Stimulated activated CD8-positive, alpha-beta memory T cell treated with anti-CD3 and anti-CD28 coated beads, Interleukin-4, amount 100 ng/mL, for 1 hour (primary cell): ENCODE measurements around the gene CROCC.

ENCODE experiments used
- DNase-seq, 2 donors: peaks; one replicate each; pipeline ENCODE4 v3.0.0-alpha.2; 2020; ENCODE audit warnings: low read depth in 2 of 2, low spot score in 1 of 2

CROCC gene

DNA sequence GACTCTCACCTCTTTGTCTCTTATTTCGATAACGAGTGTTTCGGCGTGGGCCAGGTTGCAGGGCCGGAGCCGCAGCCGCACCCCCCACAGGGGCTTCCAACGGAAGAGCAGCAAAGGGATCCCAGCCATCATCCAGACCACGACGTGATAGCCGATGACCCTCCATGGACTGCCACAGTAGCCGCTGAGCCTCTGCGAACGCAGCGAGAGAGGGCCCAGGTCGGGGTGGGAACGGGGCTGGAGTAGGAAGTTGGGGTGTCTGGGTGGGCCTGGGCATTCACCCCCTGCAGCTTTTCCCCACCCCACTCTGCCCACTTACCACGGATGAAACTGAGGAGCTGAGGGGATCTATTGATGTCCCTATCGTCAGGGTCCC is 83.6 kb downstream of the CROCC start:
- DNase-seq = no peak

DNA sequence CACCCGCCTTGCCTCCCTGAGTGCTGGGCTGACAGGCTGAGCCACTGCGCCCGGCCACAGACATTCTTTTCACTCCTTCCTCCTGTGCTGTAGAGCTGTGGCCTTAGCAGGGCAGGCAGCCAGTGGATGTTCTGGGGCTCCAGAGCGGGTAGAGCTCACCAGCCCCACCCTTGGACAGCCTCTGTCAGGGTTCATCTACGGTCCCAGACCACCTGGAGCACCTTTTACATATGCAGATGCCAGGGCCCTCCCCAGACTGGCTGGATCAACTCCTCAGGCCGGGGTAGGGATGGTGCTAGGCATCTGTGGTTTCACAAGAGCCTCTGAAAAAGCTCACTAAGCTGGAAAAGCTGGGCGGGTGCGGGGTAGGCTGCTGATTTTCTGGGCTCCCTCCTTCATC is 85.4 kb downstream of the CROCC start:
- DNase-seq = no peak

DNA sequence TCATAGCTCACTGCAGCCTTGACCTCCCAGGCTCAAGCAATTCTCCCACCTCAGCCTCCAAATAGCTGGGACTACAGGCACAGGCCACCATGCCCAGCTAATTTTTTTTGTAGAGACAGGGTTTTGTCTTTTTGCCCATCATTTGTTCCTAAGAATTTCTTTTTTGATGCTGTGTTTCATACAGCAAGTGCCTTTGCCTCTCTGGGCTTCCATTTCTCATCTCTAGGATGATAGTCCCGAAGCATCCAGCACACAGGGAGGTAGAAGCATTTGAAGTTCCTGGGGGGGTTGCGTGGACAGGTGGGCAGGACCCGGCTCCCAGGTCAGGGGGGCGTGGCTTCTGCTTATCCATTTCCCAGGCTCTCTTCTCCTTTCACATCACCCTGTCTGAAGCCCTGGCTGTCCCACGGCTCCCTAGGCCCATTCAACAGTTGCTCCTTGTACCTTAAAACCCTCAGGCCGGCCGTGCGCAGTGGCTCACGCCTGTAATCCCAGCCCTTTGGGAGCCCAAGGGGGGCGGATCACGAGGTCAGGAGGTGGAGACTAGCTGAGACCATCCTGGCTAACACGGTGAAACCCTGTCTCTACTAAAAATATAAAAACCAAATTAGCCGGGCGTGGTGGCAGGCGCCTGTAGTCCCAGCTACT is 86.6 kb downstream of the CROCC start:
- no peak for DNase-seq

DNA sequence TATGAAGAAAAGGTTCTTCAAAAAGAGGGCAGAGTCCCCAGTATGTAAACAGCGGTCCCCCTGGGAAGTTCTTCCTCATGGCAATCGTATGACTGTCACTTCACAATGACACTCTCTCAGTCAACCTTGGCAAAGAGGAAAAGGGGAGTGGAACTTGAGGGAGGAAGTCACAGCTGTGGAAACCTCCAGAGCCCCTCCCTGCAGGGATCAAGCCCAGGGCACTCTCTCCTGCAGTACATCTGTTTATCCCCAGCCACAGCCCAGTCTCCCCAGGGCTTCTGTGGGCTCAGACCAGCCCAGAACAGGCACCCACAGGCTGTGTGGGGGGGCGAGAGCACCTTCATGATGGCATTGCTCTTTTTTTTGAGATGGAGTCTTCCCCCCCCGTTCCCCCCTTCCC is 88.0 kb downstream of the CROCC start:
- no peak for DNase-seq

DNA sequence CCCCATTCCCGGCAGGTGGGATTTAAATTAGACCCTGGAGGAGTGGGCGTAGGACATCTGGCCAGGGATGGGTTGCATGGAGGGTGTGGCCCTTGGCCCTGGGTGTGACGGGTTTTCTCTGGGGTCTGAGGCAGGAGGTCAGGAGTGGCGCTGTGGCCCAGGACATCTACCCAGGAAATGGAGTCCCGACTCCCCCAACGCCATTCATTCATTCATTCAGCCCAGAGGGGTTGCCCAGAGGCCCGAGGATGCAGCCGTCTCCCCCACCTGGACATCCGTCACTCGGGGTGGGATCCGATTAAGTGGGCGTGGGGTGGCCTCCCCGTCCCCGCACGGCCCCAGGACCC is 89.3 kb downstream of the CROCC start:
- no peak for DNase-seq

DNA sequence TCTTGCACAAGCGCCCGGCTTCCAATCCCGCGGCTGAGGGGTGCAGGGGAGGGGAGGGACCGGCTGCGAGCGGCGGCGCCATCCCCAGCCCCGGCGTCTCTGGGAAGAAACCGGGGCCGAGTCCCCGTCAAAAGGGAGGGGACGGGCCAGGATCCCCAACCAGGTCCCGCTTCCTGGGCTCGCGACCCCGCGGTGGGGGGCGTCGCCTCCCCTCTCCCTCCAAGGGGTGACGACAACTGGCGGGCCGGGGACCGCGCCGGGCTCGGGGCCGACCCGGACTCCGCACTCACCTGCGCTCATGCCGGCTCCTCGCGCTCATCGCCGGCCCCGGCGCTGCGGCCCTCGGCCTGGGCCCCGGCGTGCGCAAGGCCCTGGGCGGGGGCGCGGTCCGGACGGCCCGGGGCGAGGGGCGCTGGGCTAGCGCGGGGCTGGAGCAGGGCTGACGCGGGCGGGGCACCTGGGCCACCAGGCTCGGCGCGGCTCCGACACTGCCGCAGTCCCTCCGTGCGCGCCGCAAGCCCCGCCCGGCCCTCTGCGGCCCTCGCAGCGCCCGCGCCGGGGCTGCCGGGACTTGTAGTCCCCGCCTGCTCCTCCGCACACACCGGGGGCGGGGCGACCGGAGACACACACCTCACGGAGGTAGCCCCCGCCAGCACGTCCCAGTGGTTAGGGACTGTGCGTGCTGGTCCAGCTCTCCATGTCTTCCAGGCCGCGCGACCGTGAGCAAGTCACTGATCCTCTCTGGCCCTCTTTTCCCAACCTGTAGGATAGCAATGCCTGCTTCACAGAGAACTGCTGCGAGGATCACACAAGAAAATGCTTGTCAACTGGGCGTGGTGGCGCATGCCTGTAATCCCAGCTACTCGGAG is 89.9 kb downstream of the CROCC start, which contains the start of gene ATP13A2:
Gene ATP13A2 (minus strand): TSS at position 490 of the 869 bp plus-strand sequence. CDS start 190 bp downstream, at position 300.
- DNase-seq = peak; percentile 44 to 64

DNA sequence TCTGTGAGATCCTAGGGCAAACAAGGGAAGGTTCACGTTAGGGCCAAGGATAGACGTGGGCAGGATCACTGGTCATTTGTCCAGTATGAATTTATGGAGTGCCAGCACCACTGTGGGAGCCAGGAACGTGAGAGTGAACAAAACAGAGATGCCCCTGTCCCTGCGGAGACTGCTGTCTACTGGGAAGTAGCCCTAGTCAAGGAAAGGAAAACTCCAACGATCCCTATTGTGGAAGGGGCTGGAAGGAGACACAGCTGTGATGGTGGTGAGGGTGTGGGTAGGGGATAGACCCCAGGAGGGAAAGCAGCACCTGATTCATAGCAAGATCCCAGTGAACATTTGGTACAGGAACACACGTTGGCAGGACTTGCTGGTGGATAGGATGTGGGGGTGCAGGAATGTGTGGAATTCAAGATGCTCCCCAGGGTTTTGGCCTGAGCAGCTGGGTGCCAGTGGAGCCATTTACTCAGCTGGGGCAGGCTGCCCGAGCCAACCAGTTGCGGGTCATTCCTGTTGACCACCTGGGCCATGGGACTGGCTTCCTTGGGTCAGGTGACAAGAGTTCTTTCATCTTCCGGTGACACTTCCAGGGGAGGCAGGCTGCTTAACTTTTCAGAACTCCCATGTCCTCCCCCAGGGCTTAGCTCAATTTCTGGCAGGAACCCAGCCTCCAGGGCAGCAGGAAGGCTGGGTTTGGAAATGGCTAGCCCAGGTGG is 91.2 kb downstream of the CROCC start:
- no peak for DNase-seq

DNA sequence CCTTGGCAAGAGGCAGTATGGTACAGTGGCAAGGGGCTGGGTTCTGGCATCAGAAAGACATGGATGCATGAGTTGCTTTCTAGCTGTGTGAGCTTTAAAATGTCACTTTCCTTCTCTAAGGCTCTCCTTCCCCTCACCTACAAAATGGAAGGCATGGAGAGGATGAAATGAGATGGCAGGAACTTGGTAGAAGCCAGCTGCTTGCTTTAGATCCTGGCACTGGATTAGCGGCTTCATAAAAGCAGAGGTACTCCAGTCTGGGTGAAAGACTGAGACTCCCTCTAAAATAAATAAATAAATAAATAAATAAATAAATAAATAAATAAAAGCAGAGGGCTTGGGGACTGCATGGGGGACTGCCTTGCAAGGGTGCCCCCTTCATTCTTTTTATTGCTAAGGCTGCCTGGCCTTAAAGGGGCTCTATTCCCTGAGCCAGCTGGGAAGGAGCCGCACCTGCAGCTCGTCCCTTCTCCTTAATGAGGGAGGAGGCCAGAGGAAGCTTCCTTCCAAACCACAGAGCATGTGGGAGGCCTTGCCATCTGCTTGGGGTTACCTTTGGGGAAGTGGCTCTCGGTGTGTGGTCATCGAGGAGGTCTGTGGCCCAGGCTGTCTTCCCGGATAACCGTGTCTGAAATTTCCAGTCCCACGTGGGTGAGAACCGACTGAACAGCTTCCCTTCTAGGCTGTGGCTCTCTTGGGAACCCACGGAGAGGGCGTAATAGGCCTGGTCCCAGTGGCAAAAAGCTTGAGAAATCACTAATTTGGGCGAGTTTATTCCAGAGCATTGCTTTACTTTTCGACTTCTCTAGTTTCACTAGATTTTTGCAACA is 92.0 kb downstream of the CROCC start:
- DNase-seq = no peak

DNA sequence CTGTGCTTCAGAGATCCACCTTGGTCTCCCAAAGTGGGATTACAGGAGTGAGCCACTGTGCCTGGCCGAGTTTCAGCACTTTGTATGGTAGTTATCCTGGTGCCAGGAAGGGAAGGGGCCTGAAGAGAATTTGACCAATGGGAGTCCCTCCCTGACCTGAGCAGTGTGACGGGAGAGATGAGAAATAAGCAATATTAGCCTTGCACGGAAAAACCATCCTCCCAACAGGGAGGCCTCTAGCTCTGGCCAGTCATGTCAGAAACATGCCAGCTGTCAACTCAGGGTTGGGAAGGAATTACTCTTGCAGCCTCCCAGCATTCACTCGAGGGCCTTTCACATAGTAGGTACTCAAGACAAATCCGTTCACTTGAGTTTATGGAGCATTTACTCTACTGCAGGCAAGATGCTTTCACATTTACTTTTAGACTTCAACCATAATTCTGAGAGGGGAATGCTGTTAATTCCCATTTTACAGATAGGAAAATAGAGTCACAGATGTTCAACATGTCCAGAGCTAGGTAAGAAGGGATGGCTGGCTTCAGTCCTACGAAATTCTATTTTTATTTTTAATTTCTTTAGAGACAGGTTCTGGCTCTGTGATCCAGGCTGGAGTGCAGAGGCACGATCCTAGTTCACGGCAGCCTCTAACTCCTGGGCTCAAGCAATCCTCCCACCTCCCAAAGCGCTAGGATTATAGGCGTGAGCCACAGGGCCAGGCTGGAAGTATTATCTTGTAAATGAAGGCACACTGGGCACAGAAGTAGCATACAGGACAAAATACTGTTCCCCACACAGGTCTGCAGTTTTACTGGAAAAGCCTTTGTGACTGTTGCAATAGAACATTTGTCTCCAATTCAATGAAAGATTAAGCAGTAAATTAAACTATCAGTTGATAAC is 93.2 kb downstream of the CROCC start:
- DNase-seq = no peak

DNA sequence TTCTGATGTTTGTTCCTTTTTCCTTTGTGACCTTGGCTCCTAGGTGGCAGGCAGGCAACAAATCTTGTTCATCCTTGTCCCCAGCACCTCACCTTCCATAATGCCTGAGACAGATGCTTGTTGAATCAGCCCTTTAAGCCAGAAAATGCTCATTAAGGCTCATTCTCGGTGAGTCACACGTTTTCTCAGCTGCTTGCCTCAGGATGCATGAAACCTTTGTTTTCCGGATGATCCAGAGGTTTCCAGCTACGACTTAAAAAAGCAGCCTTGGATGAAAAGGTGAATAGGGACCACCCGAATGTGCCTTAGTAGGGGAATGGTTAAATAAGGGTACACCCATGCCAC is 94.6 kb downstream of the CROCC start:
- DNase-seq = no peak

DNA sequence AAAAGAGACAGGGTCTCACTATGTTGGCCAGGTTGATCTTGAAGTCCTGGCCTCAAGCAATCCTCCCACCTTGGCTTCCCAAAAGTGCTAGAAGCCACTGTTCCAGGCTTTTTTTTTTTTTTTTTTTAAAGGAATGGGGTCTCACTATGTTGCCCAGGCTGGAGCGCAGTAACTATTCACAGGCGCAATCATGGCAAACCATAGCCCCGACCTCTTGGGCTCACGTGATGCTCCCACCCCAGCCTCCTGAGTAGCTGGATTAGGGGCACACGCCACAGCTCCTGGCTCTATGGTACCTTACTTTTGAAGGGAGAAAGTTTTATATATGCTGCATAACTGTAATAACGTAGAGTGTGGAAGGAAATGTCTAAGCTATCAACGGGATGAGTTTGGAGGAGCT is 95.7 kb downstream of the CROCC start:
- DNase-seq = no peak

DNA sequence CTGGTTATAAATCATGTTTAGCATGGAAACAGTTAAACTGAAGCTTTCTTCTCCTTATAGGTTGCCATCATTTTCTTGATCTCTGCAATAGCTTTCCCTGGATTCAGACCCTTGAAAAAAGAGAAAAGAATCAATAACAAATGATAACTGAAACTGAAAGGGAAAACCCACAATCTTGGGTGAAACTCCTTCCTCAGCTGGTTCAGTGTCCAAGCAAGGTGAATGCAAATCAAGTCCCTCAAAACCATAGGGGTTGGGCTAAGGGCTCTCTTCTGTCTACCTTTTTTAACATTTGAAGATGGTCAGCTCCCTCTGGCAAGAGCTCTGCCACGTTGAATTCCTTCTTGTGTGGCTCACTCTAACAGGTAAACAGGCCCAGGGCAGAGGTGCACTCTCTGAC is 97.1 kb downstream of the CROCC start:
- DNase-seq = no peak

DNA sequence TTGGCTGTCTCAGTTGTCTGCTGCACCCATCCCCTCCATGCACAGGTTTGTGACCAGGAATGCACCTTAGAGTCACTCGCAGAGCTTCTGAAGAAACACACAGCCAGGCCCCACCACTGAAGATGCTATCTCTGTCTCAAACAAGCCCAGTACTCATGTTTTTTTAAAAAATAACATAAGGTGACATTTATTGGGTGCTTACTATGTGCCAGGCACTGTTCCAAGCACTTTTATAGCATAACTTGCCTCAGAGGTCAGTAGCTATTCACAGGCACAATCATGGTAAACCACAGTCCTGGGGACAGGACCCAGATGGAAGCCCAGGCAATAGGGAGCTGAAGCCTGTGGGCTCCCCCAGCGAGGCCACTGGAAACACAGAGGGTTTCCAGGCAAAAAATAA is 98.8 kb downstream of the CROCC start:
- no peak for DNase-seq

DNA sequence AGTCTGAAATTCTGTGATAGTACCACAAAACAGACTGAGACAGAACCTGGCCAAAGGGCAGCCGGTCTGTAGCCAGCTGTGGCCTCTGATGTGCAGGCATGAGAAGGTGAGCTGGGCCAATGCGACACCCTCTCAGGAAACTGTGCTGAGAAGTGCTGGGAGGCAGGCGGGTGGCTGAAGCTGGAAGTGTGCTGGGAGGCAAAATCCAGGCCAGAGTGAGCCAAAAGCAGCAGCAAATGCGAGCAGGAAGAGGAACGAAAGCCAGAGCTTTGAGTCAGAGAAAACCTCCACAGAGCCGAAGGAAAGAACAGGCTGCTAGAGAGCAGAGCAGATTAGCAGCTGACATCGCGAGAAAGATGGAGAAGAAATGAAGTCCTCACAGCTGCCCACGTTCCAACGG is 100.2 kb downstream of the CROCC start:
- no peak for DNase-seq
